GM19324 (cell line): ENCODE data around the gene CCSER1.
"Not testable (repeated sequence)": the region's sequence is repeated elsewhere in the genome, so short reads cannot be mapped to it uniquely, and the experiment has no call there.

Source experiments
- ATAC-seq: cut with Tn5 transposase; IDR thresholded peaks from one replicate; pipeline ENCODE4 v1.9.1; 2021; ENCODE audit warnings: mild to moderate bottlenecking, moderate library complexity; ENCODE audit not compliant: unreplicated experiment, low FRiP score

Gene CCSER1

GRCh38 chr4:91222014-91222413 is 1094.8 kb downstream of the CCSER1 start:
- no peak for ATAC-seq

- ATAC-seq: no peak
Measured at GRCh38 chr4:91226867-91227266, 1099.7 kb downstream of the CCSER1 start.

- ATAC-seq: no peak
Measured at GRCh38 chr4:91228659-91229058, 1101.5 kb downstream of the CCSER1 start.

GRCh38 chr4:91233164-91233563 is 1106.0 kb downstream of the CCSER1 start:
- ATAC-seq: no peak

DNA sequence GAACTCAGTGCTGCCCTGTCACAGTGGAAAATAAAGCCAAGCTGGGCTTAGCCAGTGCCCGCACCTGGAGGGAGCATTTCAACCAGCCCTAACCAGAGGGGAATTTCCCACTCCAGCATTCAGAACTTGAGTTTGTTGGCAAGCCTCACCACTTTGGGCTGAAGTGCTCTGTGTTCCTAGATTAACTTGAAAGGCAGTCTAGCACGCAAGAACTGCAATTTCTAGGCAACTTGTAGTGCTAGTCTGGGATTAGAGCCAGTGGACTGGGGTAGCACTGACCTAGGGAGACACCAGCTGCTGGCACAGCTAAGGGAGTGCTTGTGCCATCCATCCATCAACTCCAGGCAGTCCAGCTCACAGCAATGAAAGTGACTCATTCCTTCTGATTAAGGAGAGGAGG is 1115.9 kb downstream of the CCSER1 start:
- no peak for ATAC-seq

DNA sequence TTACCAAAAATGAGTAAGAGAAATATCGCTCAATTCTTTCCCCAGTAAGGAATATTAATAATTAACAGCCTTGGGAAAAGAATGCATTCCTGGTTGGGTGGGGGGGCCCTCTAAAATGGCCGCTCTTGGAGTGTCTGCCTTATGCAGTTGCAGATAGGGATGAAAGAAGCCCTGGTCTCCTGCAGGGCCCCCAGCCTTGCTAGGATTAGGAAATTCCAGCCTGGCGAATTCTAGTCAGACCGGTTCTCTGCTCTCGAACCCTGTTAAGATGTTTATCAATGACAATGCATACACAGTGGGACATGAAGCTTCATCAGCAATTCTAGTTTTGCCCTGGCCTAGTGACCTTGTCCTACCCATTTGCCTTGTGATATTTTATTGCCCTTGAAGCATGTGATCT is 1128.8 kb downstream of the CCSER1 start:
- ATAC-seq: no peak

- ATAC-seq: no peak
Measured at GRCh38 chr4:91256751-91257150, 1129.6 kb downstream of the CCSER1 start.

DNA sequence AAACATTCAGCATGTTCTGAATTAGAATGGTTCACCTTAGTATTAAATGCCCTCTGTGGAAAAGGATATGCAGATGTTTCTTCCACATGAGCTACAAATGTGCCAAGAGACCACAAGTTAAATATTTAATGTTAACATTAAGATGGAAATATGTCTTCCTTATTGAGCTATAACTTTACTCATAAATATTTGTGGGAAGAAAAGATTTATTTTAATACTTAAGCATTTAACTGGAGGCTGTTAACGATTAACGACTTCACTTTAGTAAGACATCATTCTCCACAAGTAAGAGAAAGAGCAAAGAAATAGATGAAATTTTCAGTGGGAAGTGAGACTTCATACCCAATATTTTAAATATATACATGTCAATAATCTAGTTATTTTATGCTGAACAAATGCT is 1130.5 kb downstream of the CCSER1 start:
- no peak for ATAC-seq

DNA sequence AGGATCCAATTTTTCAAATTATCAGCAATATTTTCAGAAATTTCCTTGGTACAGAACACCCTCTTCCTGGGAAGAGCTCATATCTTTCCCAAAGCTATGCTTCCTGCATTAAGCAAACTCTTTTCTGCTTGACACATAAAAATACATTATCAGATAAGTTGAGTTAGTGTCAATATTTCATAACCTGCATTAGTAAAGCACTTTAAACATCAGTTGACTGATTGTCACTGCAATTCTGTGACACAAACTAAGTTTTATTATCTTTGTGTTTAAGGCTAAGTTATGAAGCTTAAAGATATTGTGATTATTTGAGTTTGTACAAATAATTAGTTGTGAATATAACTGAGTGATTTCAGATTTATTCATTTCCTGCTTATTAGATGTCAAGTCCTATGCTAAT is 1131.1 kb downstream of the CCSER1 start:
- ATAC-seq: no peak

DNA sequence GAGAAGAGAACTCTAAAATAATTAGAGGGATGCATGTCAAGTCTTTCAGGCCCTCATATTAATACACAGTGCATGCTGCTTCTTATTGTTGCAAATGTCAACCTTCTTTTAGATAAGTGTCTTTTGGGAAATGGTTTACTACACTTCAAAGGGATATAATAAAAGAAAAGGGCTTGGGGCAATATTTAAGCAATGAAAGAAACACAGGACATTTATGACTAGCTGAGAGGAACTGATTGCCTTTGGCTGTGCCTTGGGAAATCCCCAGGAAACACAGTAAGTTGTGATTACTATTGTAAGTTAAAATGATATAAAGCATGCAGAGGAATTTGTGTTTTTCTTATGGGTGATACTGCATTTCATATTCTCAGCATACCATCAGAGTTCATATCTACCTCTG is 1140.3 kb downstream of the CCSER1 start:
- ATAC-seq: no peak

- not testable (repeated sequence) for ATAC-seq
Measured at GRCh38 chr4:91268481-91268880, 1141.3 kb downstream of the CCSER1 start.

GRCh38 chr4:91268913-91269312 is 1141.7 kb downstream of the CCSER1 start:
- ATAC-seq: no peak

- ATAC-seq: no peak
Measured at GRCh38 chr4:91279899-91280298, 1152.7 kb downstream of the CCSER1 start.

- no peak for ATAC-seq
Measured at GRCh38 chr4:91280551-91281290, 1153.5 kb downstream of the CCSER1 start.

GRCh38 chr4:91282217-91282616 is 1155.0 kb downstream of the CCSER1 start:
- ATAC-seq: no peak

DNA sequence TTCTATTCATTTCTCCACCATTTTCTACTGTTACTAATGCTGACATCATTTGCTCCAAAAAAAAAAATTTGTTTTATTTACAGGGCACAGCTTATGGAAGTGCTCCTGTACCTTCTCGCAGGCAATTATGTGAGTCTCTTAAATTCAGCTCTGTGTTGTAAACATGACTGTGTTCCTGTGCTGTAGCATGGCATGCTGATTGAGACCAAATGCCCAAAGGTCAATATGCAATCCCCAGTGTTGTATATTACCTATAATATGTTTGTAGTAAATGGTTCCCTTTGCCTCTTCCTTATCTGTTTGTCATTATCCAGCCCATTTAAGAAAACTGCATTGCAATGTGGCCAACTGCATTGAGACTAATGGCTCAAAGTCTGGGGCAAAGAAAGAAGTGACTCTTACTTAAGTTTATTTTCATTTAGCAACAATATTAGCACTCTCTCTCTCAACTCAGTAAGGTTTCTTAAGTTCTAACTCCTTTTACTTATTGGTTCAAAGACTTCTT is 1156.6 kb downstream of the CCSER1 start:
- no peak for ATAC-seq

- ATAC-seq: no peak
Measured at GRCh38 chr4:91284480-91284879, 1157.3 kb downstream of the CCSER1 start.

- no peak for ATAC-seq
Measured at GRCh38 chr4:91285487-91285886, 1158.3 kb downstream of the CCSER1 start.

DNA sequence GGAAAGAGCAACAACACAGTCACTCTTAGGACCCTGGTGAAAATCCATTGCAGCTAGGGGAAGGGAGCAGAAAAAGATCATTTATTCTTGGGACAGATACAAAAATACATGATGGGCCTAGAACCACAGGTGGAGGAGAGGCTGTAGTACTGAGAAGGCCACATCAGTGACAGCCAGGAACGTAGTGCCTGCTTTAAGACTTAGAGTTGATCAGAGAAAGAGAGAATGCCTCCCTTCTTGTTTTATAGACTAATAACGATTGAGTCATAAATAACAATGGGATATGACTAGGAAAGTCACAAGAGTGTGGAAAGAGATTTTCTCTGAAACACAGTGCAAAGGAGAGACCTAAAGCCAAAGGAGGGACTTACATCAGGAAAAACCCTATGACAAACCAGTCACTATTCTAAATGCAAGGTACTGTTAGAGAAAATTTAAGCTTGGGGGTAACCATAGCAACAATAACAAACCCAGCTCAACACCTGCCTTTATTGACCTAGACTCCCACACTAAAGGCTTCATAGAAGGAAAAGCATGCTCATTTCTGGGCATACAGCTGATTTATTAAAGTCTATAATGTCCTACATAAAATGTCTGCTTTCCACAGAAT is 1161.6 kb downstream of the CCSER1 start:
- ATAC-seq: no peak

- no peak for ATAC-seq
Measured at GRCh38 chr4:91298156-91298700, 1171.0 kb downstream of the CCSER1 start.

DNA sequence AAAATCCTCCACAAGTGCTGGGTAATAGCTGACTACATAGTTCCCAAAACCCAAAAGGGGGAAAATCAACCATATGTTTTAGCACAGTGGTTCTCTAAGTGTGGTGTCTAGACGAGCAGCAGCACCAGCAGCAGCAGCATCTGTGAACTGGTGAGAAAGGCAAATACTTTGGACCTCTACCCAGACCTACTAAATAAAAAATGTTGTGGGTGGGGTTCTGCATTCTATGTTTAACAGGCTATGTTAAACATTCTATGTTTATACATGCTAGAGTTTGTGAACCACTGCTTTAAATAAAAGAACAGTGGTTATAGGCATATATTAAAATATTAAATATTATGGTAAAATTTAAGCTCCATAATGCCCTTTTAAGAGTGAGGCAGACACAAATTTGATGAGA is 1171.6 kb downstream of the CCSER1 start:
- no peak for ATAC-seq

- peak; percentile 63 for ATAC-seq
Measured at GRCh38 chr4:91302120-91302519, 1174.9 kb downstream of the CCSER1 start.
